CD4-positive, alpha-beta memory T cell (primary cell): Measurements from ENCODE around the gene ETV2. TPM values are rescaled to one million over a fixed set of nuclear protein-coding genes. Genes with fewer than 3 reads are reported as not detected.
"Not testable (repeated sequence)": the region's sequence is repeated elsewhere in the genome, so short reads cannot be mapped to it uniquely, and the experiment has no call there.

ENCODE experiments used
- CTCF ChIA-PET: fragments of 350-600 bp; sonication (Branson Sonifier 250); formaldehyde crosslinking; loops from one replicate; lab custom pipeline; 2021; ENCODE audit warnings: inconsistent platforms; ENCODE audit not compliant: partially characterized antibody; lab: Charles Lee
- POLR2A ChIA-PET: fragments of 350-600 bp; sonication (Branson Sonifier 250); formaldehyde crosslinking; loops from one replicate; lab custom pipeline; 2021; ENCODE audit not compliant: partially characterized antibody; lab: Charles Lee
- DNase-seq, 5 donors: peaks; one replicate each; pipeline versions ENCODE4 v3.0.0 to v3.0.0-alpha.2; 2020 to 2022; ENCODE audit warnings: mixed read lengths in 1 of 5
- H3K27ac ChIP-seq: one replicate; pipeline ENCODE4 v1.7.0; 2013; ENCODE audit warnings: low read depth, low read length
- H3K27me3 ChIP-seq: 2 replicates; pipeline ENCODE4 v1.7.0; 2013; ENCODE audit warnings: mild to moderate bottlenecking, low read length, moderate library complexity; ENCODE audit not compliant: insufficient read depth
- H3K36me3 ChIP-seq: 2 replicates; pipeline ENCODE4 v1.7.0; 2013; ENCODE audit warnings: mild to moderate bottlenecking, low read length, moderate library complexity; ENCODE audit not compliant: insufficient read depth
- H3K4me1 ChIP-seq: 2 replicates; pipeline ENCODE4 v1.7.0; 2013; ENCODE audit warnings: mild to moderate bottlenecking, low read length, moderate library complexity; ENCODE audit not compliant: insufficient read depth
- H3K4me3 ChIP-seq, 2 donors: one replicate each; pipeline ENCODE4 v1.7.0; 2013; ENCODE audit warnings: low read length in 2 of 2, mild to moderate bottlenecking in 1 of 2
- H3K9me3 ChIP-seq, 2 donors: one replicate each; pipeline ENCODE4 v1.7.0; 2013; ENCODE audit warnings: low read length in 2 of 2, control low read depth in 1 of 2; ENCODE audit not compliant: control insufficient read depth in 1 of 2
- H3K27ac Mint-ChIP-seq, 7 donors: one replicate each; pipeline ENCODE4 v1.8.0; 2020 to 2021; ENCODE audit warnings: mixed read lengths in 7 of 7, mild to moderate bottlenecking in 6 of 7, inconsistent platforms in 3 of 7, moderate library complexity in 3 of 7
- H3K27me3 Mint-ChIP-seq, 2 donors: one replicate each; pipeline ENCODE4 v1.8.0; 2020 to 2021; ENCODE audit warnings: mixed read lengths in 2 of 2
- H3K36me3 Mint-ChIP-seq, 2 donors: one replicate each; pipeline ENCODE4 v1.8.0; 2020 to 2021; ENCODE audit warnings: mixed read lengths in 2 of 2, inconsistent platforms in 1 of 2, mild to moderate bottlenecking in 1 of 2
- H3K4me1 Mint-ChIP-seq, 4 donors: one replicate each; pipeline ENCODE4 v1.8.0; 2020 to 2021; ENCODE audit warnings: mixed read lengths in 4 of 4, mild to moderate bottlenecking in 1 of 4
- H3K4me3 Mint-ChIP-seq, 8 donors: one replicate each; pipeline ENCODE4 v1.8.0; 2020 to 2021; ENCODE audit warnings: mixed read lengths in 8 of 8, mild to moderate bottlenecking in 7 of 8, moderate library complexity in 6 of 8, inconsistent platforms in 3 of 8
- H3K9me3 Mint-ChIP-seq, 8 donors: one replicate each; pipeline ENCODE4 v1.8.0; 2020 to 2021; ENCODE audit warnings: mixed read lengths in 8 of 8, mild to moderate bottlenecking in 5 of 8, inconsistent platforms in 3 of 8, moderate library complexity in 1 of 8
- intact Hi-C: fragments of 100-400 bp; cut with micrococcal nuclease; formaldehyde crosslinking; loops from one replicate; pipeline ENCODE4 v1.15.1; 2023
- polyA plus RNA-seq, 2 donors: library from polyadenylated mRNA; unstranded; fragments of 300-500 nt; fragmentation: Illumina TruSeq; gene quantifications; one replicate each; pipeline ENCODE4 v1.2.3, GENCODE V29; 2021
- total RNA-seq, 2 experiments: library from RNA; stranded (reverse); gene quantifications; one replicate each; pipeline ENCODE4 v1.2.3, GENCODE V29; 2021

Gene ETV2
- total and polyA plus RNA-seq, 4 experiments from 2014 or later, result 1.1 to 1.3 (median 1.2) TPM; not detected in 1

DNA sequence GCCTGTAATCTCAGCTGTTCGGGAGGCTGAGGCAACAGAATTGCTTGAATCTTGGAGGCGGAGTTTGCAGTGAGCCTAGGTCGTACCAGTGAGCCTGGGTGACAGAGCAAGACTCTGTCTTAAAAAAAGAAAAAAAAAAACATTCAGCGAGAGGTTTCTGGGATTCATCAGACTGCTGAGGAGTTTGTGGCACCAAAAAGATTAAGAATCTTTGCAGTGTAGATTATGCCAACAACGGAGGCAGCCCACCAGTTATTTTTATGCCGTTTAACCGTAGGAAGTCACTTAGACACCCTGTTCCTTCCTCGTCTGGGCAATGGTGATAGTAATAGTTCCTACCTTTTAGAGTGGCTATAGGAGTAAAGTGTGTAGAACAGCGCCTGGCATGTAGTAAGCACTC is 9.0 kb downstream of the ETV2 start:
- Mint-ChIP-seq H3K4me3 (peak overlapping the region in 3 of 8 donors; percentile 29 to 49 (median 46)), H3K27ac (peak overlapping the region in 1 of 7 donors; percentile 30)

DNA sequence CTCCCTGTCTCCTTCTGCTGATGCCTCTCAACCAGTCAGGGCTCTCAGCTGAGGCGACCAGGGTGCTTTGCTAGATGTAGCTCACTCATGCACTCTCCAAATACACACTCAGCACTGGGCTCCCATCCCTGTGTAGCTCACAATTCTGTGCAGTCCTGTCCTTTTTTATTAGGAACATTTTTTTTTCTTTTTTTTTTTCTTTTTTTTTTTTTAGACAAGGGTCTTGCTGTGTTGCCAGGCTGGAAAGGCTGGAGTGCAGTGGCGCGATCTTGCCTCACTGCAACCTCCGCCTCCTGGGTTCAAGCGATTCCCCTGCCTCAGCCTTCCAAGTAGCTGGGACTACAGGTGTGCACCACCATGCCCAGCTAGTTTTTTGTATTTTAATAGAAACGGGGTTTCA is 13.3 kb downstream of the ETV2 start:
- DNase-seq, H3K9me3 Mint-ChIP-seq, H3K4me3 ChIP-seq, H3K27me3 ChIP-seq, H3K27me3 Mint-ChIP-seq, H3K27ac ChIP-seq, intact Hi-C loops, H3K9me3 ChIP-seq, H3K4me3 Mint-ChIP-seq: not testable (repeated sequence)
- POLR2A ChIA-PET, result interaction anchor here (0.6 to 0.9 kb wide), 3 partner anchors 8 to 11 kb away, joined by 3 to 4 read pairs (median 3); no protein-coding TSS in a partner anchor
- peaks cover 14% of the 10 kb centered on the region for H3K4me1 ChIP-seq
- CTCF ChIA-PET, result interaction anchor here (0.5 to 1.0 kb wide), 2 partner anchors 39 to 106 kb away, joined by 3 read pairs; no protein-coding TSS in a partner anchor
- Mint-ChIP-seq H3K27ac (peak overlapping the region in 1 of 7 donors; percentile 48), H3K4me1 (peaks cover 19 to 24% (median 22%) of the 10 kb centered on the region in 4 donors), H3K36me3 (peaks cover 33 to 55% of the 10 kb centered on the region in 2 donors)
- peaks cover 42% of the 10 kb centered on the region for H3K36me3 ChIP-seq

More for the DNA sequence above, 9.0 kb downstream of the ETV2 start:
- CTCF ChIA-PET, result no interaction called here
- Mint-ChIP-seq H3K4me1 (peaks cover 25 to 45% (median 34%) of the 10 kb centered on the region in 4 donors), H3K9me3 (no peaks in the 10 kb centered on the region), H3K27me3 (no peaks in the 10 kb centered on the region), H3K36me3 (peaks cover 19 to 37% of the 10 kb centered on the region in 2 donors)
- intact Hi-C loops, result no loop called here
- no peak overlapping the region for H3K27ac ChIP-seq
- peaks cover 17% of the 10 kb centered on the region for H3K36me3 ChIP-seq
- POLR2A ChIA-PET, result interaction anchor here (0.7 kb wide), 1 partner anchor 90 kb away, joined by 3 read pairs; no protein-coding TSS in a partner anchor
- H3K9me3 ChIP-seq, result no peaks in the 10 kb centered on the region
- DNase-seq, result no peak
- H3K4me1 ChIP-seq, result peaks cover 31% of the 10 kb centered on the region
- no peaks in the 10 kb centered on the region for H3K27me3 ChIP-seq
- no peak overlapping the region for H3K4me3 ChIP-seq

DNA sequence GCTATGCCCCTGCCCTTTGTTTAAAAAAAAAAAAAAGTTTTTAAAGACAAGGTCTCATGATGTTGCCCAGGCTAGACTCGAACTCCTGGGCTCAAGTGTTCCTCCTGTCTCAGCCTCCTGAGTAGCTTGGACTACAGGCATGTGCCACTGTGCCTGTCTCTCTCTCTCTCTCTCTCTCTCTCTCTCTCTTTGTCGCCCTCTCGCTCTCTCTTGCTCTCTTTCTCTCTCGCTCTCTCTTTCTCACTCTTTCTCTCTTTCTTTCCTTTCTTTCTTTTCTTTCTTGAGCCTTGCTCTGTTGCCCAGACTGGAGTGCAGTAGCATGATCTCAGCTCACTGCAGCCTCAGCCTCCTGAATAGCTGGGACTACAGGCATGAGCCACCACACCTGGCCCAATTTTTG is 14.1 kb downstream of the ETV2 start:
- H3K36me3 ChIP-seq, result peaks cover 42% of the 10 kb centered on the region
- CTCF ChIA-PET, result no interaction called here
- Mint-ChIP-seq H3K9me3 (peaks cover 0 to under 1% (median 0%) of the 10 kb centered on the region in 8 donors), H3K36me3 (peaks cover 33 to 59% of the 10 kb centered on the region in 2 donors), H3K4me3 (no peak overlapping the region), H3K27ac (peak overlapping the region in 2 of 7 donors; percentile 29 to 35), H3K27me3 (no peaks in the 10 kb centered on the region), H3K4me1 (peaks cover 15 to 24% (median 18%) of the 10 kb centered on the region in 4 donors)
- DNase-seq, result no peak
- H3K4me3 ChIP-seq, result no peak overlapping the region
- H3K9me3 ChIP-seq, result no peaks in the 10 kb centered on the region
- H3K27me3 ChIP-seq, result no peaks in the 10 kb centered on the region
- no peak overlapping the region for H3K27ac ChIP-seq
- intact Hi-C loops, result no loop called here
- peaks cover 6% of the 10 kb centered on the region for H3K4me1 ChIP-seq
- POLR2A ChIA-PET, result no interaction called here

DNA sequence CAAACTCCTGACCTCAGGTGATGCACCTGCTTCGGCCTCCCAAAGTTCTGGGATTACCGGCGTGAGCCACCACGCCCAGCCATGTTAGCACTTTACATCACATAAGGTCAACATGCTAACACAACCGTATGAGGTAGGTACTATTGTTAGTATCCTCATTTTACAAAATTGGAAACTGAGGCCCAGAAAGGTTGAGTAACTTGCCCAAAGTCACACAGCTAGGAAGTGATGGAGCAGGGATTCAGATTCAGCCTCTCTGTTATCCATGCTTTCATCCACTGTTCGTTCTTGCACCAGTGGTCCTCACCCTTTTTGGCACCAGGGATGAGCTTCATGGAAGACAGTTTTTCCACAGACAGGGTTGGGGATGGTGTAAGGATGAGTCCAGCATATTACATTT is 15.2 kb downstream of the ETV2 start:
- DNase-seq, result no peak
- Histone ChIP-seq H3K4me1 (no peaks in the 10 kb centered on the region), H3K27ac (no peak overlapping the region), H3K9me3 (no peaks in the 10 kb centered on the region), H3K36me3 (peaks cover 42% of the 10 kb centered on the region), H3K4me3 (no peak overlapping the region), H3K27me3 (no peaks in the 10 kb centered on the region)
- Mint-ChIP-seq H3K4me3 (no peak overlapping the region), H3K36me3 (peaks cover 32 to 57% of the 10 kb centered on the region in 2 donors), H3K27ac (no peak overlapping the region), H3K27me3 (no peaks in the 10 kb centered on the region), H3K4me1 (peaks cover 7 to 14% (median 10%) of the 10 kb centered on the region in 4 donors), H3K9me3 (peaks cover 0 to 2% (median 0%) of the 10 kb centered on the region in 8 donors)
- POLR2A ChIA-PET, result no interaction called here
- intact Hi-C loops, result no loop called here
- CTCF ChIA-PET, result interaction anchor here (0.7 to 1.2 kb wide), 3 partner anchors 9 to 48 kb away, joined by 3 read pairs; partner anchors contain the start of gene COX6B1

DNA sequence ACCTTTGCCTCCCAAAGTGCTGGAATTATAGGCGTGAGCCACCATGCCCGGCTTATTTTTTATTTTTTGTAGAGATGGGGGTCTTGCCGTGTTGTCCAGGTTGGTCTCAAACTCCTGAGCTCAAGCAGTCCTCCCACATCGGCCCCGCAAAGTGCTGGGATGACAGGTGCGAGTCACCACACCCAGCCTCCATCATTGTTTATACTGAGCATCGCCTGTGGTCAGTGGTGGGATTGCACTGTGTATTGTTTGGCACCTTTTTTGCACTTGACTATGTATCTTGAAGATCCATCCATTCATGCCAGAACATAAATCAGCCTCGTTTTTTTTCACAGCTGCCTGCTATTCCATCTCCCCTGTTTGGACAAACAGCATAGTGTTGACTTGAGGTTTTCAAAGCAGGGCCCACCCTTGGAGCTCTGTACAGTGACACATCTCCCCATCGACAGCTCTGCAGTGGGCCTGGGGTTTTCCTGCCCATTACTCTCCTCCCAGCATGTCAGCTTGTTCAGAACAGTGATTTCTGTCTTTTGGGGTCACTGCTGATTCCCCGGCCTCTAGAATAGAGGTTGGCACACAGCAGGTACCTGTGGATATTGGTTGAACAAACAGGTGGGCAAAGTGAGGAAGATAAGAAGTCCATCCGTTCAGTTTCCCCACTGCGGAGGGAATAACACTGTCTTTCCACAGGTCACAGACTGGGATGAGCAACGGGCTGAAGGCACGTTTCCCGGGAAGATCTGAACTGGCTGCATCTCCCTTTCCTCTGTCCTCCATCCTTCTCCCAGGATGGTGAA is 16.6 kb downstream of the ETV2 start:
- peaks cover 42% of the 10 kb centered on the region for H3K36me3 ChIP-seq
- peak overlapping the region in 3 of 7 donors; percentile 2 to 32 (median 6) for H3K27ac Mint-ChIP-seq
- POLR2A ChIA-PET, result no interaction called here

DNA sequence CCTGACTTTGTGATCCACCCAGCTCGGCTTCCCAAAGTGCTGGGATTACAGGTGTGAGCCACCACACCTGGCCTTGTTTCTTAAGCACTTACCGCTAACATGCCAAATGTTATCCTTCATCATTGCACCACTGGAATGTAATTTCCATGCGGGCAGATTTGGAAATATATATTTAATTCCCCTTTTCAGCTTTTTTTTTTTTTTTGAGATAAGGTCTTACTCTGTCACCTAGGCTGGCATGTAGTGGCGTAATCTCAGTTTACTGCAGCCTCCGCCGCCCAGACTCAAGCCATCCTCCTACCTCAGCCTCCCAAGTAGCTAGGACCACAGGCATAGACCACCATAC is 20.4 kb downstream of the ETV2 start:
- Mint-ChIP-seq H3K36me3 (peaks cover 7 to 38% of the 10 kb centered on the region in 2 donors), H3K9me3 (peaks cover 0 to 2% (median 0%) of the 10 kb centered on the region in 8 donors), H3K4me3 (no peak overlapping the region), H3K27ac (no peak overlapping the region), H3K27me3 (no peaks in the 10 kb centered on the region), H3K4me1 (peaks cover 0 to 6% (median 3%) of the 10 kb centered on the region in 4 donors)
- H3K4me1 ChIP-seq, result no peaks in the 10 kb centered on the region
- H3K27ac ChIP-seq, result no peak overlapping the region
- H3K9me3 ChIP-seq, result no peaks in the 10 kb centered on the region
- peaks cover 15% of the 10 kb centered on the region for H3K36me3 ChIP-seq
- ChIA-PET POLR2A (no interaction called here), CTCF (interaction anchor here (0.6 to 1.4 kb wide), 2 partner anchors 8 to 288 kb away, joined by 3 read pairs; no protein-coding TSS in a partner anchor)
- no peak overlapping the region for H3K4me3 ChIP-seq
- DNase-seq, result no peak
- no peaks in the 10 kb centered on the region for H3K27me3 ChIP-seq
- intact Hi-C loops, result no loop called here

More for the DNA sequence above, 16.6 kb downstream of the ETV2 start:
- DNase-seq, result no peak
- no peaks in the 10 kb centered on the region for H3K27me3 ChIP-seq
- intact Hi-C loops, result no loop called here
- H3K4me3 ChIP-seq, result no peak overlapping the region
- Mint-ChIP-seq H3K36me3 (peaks cover 30 to 60% of the 10 kb centered on the region in 2 donors), H3K4me1 (peaks cover 5 to 13% (median 10%) of the 10 kb centered on the region in 4 donors), H3K4me3 (no peak overlapping the region), H3K27me3 (no peaks in the 10 kb centered on the region), H3K9me3 (peaks cover 0 to 2% (median 0%) of the 10 kb centered on the region in 8 donors)
- no peaks in the 10 kb centered on the region for H3K9me3 ChIP-seq
- no peaks in the 10 kb centered on the region for H3K4me1 ChIP-seq
- CTCF ChIA-PET, result interaction anchor here (0.6 kb wide), 1 partner anchor 559 kb away, joined by 3 read pairs; no protein-coding TSS in a partner anchor
- H3K27ac ChIP-seq, result no peak overlapping the region

DNA sequence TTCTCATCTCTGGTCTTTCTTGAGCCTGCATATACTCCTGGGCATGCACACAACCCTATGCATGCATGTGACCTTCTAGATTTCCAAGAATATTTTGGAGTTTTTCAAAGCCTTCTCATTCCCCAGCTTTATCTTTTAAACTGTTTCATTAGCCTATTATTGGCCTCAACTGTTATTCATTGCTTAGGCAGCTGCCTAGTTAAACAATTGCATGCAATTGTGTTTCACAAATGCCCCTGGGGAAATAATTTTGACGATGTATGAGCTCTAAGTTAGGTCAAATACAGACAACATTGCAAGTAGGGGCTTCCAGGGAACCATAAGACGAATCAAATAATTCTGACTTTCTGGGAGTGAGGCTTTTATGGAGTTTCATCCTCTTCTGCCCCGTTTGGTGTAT is 22.4 kb downstream of the ETV2 start:
- no peak for DNase-seq
- intact Hi-C loops, result no loop called here
- ChIA-PET CTCF (no interaction called here), POLR2A (interaction anchor here (0.6 to 1.6 kb wide), 2 partner anchors 9 to 16 kb away, joined by 3 to 5 read pairs; partner anchors contain the start of gene COX6B1)
- Mint-ChIP-seq H3K4me1 (peaks cover 0 to 5% (median under 1%) of the 10 kb centered on the region in 4 donors), H3K27me3 (no peaks in the 10 kb centered on the region), H3K9me3 (peaks cover 0 to 2% (median 0%) of the 10 kb centered on the region in 8 donors), H3K4me3 (peak overlapping the region in 1 of 8 donors; percentile 31), H3K27ac (no peak overlapping the region), H3K36me3 (peaks cover 0 to 23% of the 10 kb centered on the region in 2 donors)
- Histone ChIP-seq H3K4me3 (no peak overlapping the region), H3K27me3 (no peaks in the 10 kb centered on the region), H3K4me1 (no peaks in the 10 kb centered on the region), H3K36me3 (no peaks in the 10 kb centered on the region), H3K9me3 (no peaks in the 10 kb centered on the region), H3K27ac (no peak overlapping the region)
